Hepatocyte (in vitro differentiated cells): ENCODE results near the gene LONP1. TPM values are rescaled to one million over a fixed set of nuclear protein-coding genes. Genes with fewer than 3 reads are reported as not detected.

Experiments used
- DNase-seq: peaks from one replicate; pipeline ENCODE4 v3.0.0-alpha.2; 2016; ENCODE audit warnings: low spot score
- H2AFZ ChIP-seq: fragments of 200-600 bp; sonication (generic); 2 replicates; pipeline ENCODE4 v1.6.0; 2016; ENCODE audit warnings: antibody characterized with exemption, mild to moderate bottlenecking
- H3K27ac ChIP-seq: fragments of 200-600 bp; sonication (generic); 2 replicates; pipeline ENCODE4 v1.5.1; 2016; ENCODE audit warnings: mild to moderate bottlenecking
- H3K27me3 ChIP-seq: fragments of 200-600 bp; sonication (generic); 2 replicates; pipeline ENCODE4 v1.6.1; 2016
- H3K36me3 ChIP-seq: fragments of 200-600 bp; sonication (generic); replicated peaks from 2 replicates; pipeline ENCODE4 v1.5.1; 2016; ENCODE audit warnings: low read depth; ENCODE audit not compliant: insufficient read depth
- H3K4me1 ChIP-seq: fragments of 200-600 bp; sonication (generic); 2 replicates; pipeline ENCODE4 v1.5.1; 2016; ENCODE audit warnings: mild to moderate bottlenecking, moderate library complexity; ENCODE audit not compliant: insufficient read depth
- H3K4me2 ChIP-seq: fragments of 200-600 bp; sonication (generic); 2 replicates; pipeline ENCODE4 v1.6.0; 2016
- H3K4me3 ChIP-seq: fragments of 200-600 bp; sonication (generic); 2 replicates; pipeline ENCODE4 v1.5.1; 2016; ENCODE audit warnings: mild to moderate bottlenecking
- H3K79me2 ChIP-seq: fragments of 200-600 bp; sonication (generic); 2 replicates; pipeline ENCODE4 v1.6.0; 2017; ENCODE audit warnings: mild to moderate bottlenecking
- H3K9me2 ChIP-seq: fragments of 200-600 bp; sonication (generic); replicated peaks from 2 replicates; pipeline ENCODE4 v1.6.0; 2017; ENCODE audit warnings: mild to moderate bottlenecking; ENCODE audit not compliant: insufficient read depth
- H3K9me3 ChIP-seq: fragments of 200-600 bp; sonication (generic); 2 replicates; pipeline ENCODE4 v1.5.1; 2016; ENCODE audit warnings: low read depth, mild to moderate bottlenecking
- H4K20me1 ChIP-seq: fragments of 200-600 bp; sonication (generic); 2 replicates; pipeline ENCODE4 v1.6.0; 2016; ENCODE audit warnings: mild to moderate bottlenecking; ENCODE audit not compliant: insufficient read depth, poor library complexity, severe bottlenecking
- CTCF ChIP-seq: fragments of 200-600 bp; sonication (generic); IDR thresholded peaks from 2 replicates; pipeline ENCODE4 v1.5.1; 2016; ENCODE audit warnings: antibody characterized with exemption, mild to moderate bottlenecking; ENCODE audit not compliant: poor library complexity
- EZH2 ChIP-seq: fragments of 200-600 bp; sonication (generic); IDR thresholded peaks from 2 replicates; pipeline ENCODE4 v1.6.1; 2016; ENCODE audit warnings: antibody characterized with exemption, mild to moderate bottlenecking, borderline replicate concordance
- EZH2phosphoT487 ChIP-seq: fragments of 200-600 bp; sonication (generic); IDR thresholded peaks from one replicate; pipeline ENCODE4 v1.6.1; 2018; ENCODE audit warnings: antibody characterized with exemption, mild to moderate bottlenecking, low read depth, moderate library complexity; ENCODE audit not compliant: unreplicated experiment, severe bottlenecking
- WGBS: methylation state at CpG from one replicate; pipeline ENCODE4 v1.1.6; 2016; ENCODE audit warnings: low lambda C conversion rate; ENCODE audit errors: missing lambda C conversion rate; 5-methylcytosine and 5-hydroxymethylcytosine counted together
- polyA plus RNA-seq: library from polyadenylated mRNA; unstranded; fragments of >200 nt; fragmentation: Nextera tagmentation; extraction: Ambion mirVana; gene quantifications from 2 replicates; pipeline ENCODE4 v1.2.1, GENCODE V29; 2016
- total RNA-seq: library from RNA; depleted of rRNA; stranded (reverse); fragments of >200 nt; gene quantifications from 2 replicates; pipeline ENCODE4 v1.2.3, GENCODE V29; 2014

The LONP1 gene
- total and polyA plus RNA-seq, 2 experiments from 2014 or later: 63.0 to 79.2 TPM

GRCh38 chr19:5673752-5674151 lies 46.2 kb downstream of the LONP1 start:
- DNase-seq: no peak
- Histone ChIP-seq H3K4me3 (no peak overlapping the region), H4K20me1 (no peaks in the 10 kb centered on the region), H3K27ac (no peak overlapping the region), H3K9me3 (no peaks in the 10 kb centered on the region), H3K27me3 (no peaks in the 10 kb centered on the region), H2AFZ (no peak overlapping the region), H3K4me2 (no peak overlapping the region), H3K36me3 (no peaks in the 10 kb centered on the region), H3K9me2 (no peaks in the 10 kb centered on the region), H3K79me2 (peaks cover under 1% of the 10 kb centered on the region), H3K4me1 (no peaks in the 10 kb centered on the region)
- WGBS: 100% methylated on average over 1 of the region's 1 CpG
- TF ChIP-seq CTCF: no peak
- no peak for TF ChIP-seq EZH2
- TF ChIP-seq EZH2phosphoT487: no peak

GRCh38 chr19:5672708-5673459 lies 47.1 kb downstream of the LONP1 start:
- WGBS: 96% methylated on average over 12 of the region's 13 CpGs
- Histone ChIP-seq H3K79me2 (no peaks in the 10 kb centered on the region), H2AFZ (no peak overlapping the region), H3K27ac (no peak overlapping the region), H3K9me3 (no peaks in the 10 kb centered on the region), H3K4me1 (no peaks in the 10 kb centered on the region), H4K20me1 (no peaks in the 10 kb centered on the region), H3K27me3 (no peaks in the 10 kb centered on the region), H3K4me2 (no peak overlapping the region), H3K4me3 (no peak overlapping the region), H3K36me3 (no peaks in the 10 kb centered on the region), H3K9me2 (no peaks in the 10 kb centered on the region)
- TF ChIP-seq EZH2phosphoT487 (no peak), EZH2 (no peak), CTCF (no peak)
- DNase-seq: no peak

GRCh38 chr19:5671600-5671999 lies 48.3 kb downstream of the LONP1 start:
- no peaks in the 10 kb centered on the region for H3K4me1 ChIP-seq
- no peaks in the 10 kb centered on the region for H3K9me2 ChIP-seq
- H3K4me3 ChIP-seq: no peak overlapping the region
- DNase-seq: no peak
- H3K79me2 ChIP-seq: no peaks in the 10 kb centered on the region
- no peak overlapping the region for H3K27ac ChIP-seq
- no peaks in the 10 kb centered on the region for H4K20me1 ChIP-seq
- no peaks in the 10 kb centered on the region for H3K27me3 ChIP-seq
- no peaks in the 10 kb centered on the region for H3K36me3 ChIP-seq
- H2AFZ ChIP-seq: no peak overlapping the region
- H3K4me2 ChIP-seq: no peak overlapping the region
- H3K9me3 ChIP-seq: no peaks in the 10 kb centered on the region
- TF ChIP-seq CTCF (no peak), EZH2phosphoT487 (no peak), EZH2 (no peak)
- WGBS: 98% methylated on average over 7 of the region's 7 CpGs
